Central memory CD8-positive, alpha-beta T cell (primary cell): ENCODE results near the gene EDARADD.
"Not testable (repeated sequence)": the region's sequence is repeated elsewhere in the genome, so short reads cannot be mapped to it uniquely, and the experiment has no call there.

Experiments used
- ATAC-seq: fragments of 150-1000 bp; cut with Tn5 transposase; replicated peaks from 2 replicates; pipeline ENCODE4 v1.10.0; 2022; ENCODE audit warnings: mild to moderate bottlenecking, moderate FRiP score, moderate number of reproducible peaks; ENCODE audit not compliant: poor library complexity, severe bottlenecking; ENCODE audit errors: extremely low read depth
- DNase-seq, 2 donors: peaks; one replicate each; pipeline ENCODE4 v3.0.0; 2021; ENCODE audit warnings: low spot score in 2 of 2
- H3K27ac Mint-ChIP-seq: one replicate; pipeline ENCODE4 v1.8.0; 2022; ENCODE audit warnings: low read depth, mild to moderate bottlenecking, moderate library complexity, mixed read lengths
- H3K27me3 Mint-ChIP-seq: one replicate; pipeline ENCODE4 v1.8.0; 2022; ENCODE audit warnings: mixed read lengths
- H3K36me3 Mint-ChIP-seq: one replicate; pipeline ENCODE4 v1.8.0; 2022; ENCODE audit warnings: mild to moderate bottlenecking, moderate library complexity, mixed read lengths; ENCODE audit not compliant: insufficient read depth
- H3K4me1 Mint-ChIP-seq: one replicate; pipeline ENCODE4 v1.8.0; 2022; ENCODE audit warnings: mixed read lengths
- H3K4me3 Mint-ChIP-seq: one replicate; pipeline ENCODE4 v1.8.0; 2022; ENCODE audit warnings: mild to moderate bottlenecking, moderate library complexity, mixed read lengths
- H3K9me3 Mint-ChIP-seq: one replicate; pipeline ENCODE4 v1.8.0; 2022; ENCODE audit warnings: mixed read lengths

EDARADD gene

DNA sequence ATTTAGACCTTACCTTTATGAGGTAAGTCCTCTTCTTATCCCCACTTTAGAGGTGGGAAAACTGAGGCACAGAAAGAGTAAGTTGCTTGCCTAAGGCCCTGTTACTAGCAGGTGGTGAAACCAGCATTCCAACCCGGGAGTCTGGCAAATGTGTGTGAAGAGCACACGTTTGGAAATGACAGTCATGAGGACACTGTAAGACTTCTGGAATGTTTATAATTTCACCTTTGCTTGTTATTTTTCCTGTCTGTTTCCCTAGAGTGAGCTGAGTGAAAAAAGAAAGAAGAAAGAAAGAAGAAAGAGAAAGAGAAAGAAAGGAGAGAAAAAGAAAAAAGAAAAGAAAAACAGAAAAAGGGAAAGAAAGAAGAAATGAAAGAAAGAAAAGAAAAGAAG is 108.5 kb downstream of the EDARADD start:
- no peak for ATAC-seq
- Mint-ChIP-seq H3K36me3 (no peaks in the 10 kb centered on the region), H3K27me3 (peaks cover 13% of the 10 kb centered on the region), H3K9me3 (no peaks in the 10 kb centered on the region), H3K4me3 (no peak overlapping the region), H3K27ac (no peak overlapping the region), H3K4me1 (peaks cover 9% of the 10 kb centered on the region)
- no peak for DNase-seq

DNA sequence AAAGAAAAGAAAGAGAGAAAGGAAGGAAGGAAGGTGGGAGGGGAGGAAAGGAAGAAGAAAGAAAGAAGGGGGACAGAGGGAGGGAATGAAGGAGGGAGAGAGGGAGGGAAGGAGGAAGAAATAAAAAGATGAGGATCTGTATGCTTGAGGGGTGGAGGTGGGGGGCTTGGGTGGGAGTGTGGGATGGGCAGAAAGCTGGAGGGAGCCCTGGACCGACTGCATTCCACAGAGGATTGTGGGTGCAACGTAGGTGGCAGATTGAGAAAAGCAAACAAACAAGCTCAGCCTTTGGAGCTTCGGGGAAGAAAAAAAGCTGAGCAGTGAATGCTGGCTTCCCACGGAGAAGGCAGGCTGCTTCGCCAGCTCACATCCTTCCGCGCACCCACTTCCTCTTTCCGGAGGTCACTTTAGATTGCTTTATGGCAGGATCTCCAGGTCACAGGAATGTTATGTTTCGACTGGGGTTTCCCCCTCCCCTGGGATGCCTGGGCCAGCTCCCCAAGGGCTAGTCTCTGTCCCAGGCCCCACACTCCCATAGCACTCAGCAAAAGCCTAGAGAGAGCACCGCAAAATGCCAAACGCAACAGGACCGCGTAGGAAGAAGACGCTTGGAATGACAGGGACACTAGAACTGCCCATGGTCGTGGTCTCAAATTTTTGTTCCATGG is 109.0 kb downstream of the EDARADD start:
- no peaks in the 10 kb centered on the region for H3K36me3 Mint-ChIP-seq
- DNase-seq: no peak
- H3K4me1 Mint-ChIP-seq: peaks cover 9% of the 10 kb centered on the region
- H3K27me3 Mint-ChIP-seq: peaks cover 8% of the 10 kb centered on the region
- H3K9me3 Mint-ChIP-seq: no peaks in the 10 kb centered on the region
- no peak overlapping the region for H3K4me3 Mint-ChIP-seq
- H3K27ac Mint-ChIP-seq: no peak overlapping the region
- ATAC-seq: no peak

GRCh38 chr1:236504338-236504737 is 110.3 kb downstream of the EDARADD start:
- not testable (repeated sequence) for H3K9me3 Mint-ChIP-seq, H3K36me3 Mint-ChIP-seq, H3K27ac Mint-ChIP-seq

GRCh38 chr1:236507022-236507700 is 113.1 kb downstream of the EDARADD start:
- Mint-ChIP-seq H3K4me3 (no peak overlapping the region), H3K27ac (no peak overlapping the region), H3K4me1 (peaks cover 17% of the 10 kb centered on the region), H3K9me3 (no peaks in the 10 kb centered on the region), H3K36me3 (peaks cover 1% of the 10 kb centered on the region), H3K27me3 (peaks cover 6% of the 10 kb centered on the region)
- no peak for ATAC-seq
- DNase-seq: no peak

More at GRCh38 chr1:236504338-236504737, 110.3 kb downstream of the EDARADD start:
- H3K4me1 Mint-ChIP-seq: peaks cover 17% of the 10 kb centered on the region
- ATAC-seq, H3K27me3 Mint-ChIP-seq, DNase-seq, H3K4me3 Mint-ChIP-seq: not testable (repeated sequence)

GRCh38 chr1:236508593-236509027 is 114.5 kb downstream of the EDARADD start:
- Mint-ChIP-seq H3K9me3 (no peaks in the 10 kb centered on the region), H3K4me1 (peaks cover 8% of the 10 kb centered on the region), H3K27me3 (no peaks in the 10 kb centered on the region), H3K27ac (no peak overlapping the region), H3K36me3 (peaks cover 1% of the 10 kb centered on the region), H3K4me3 (no peak overlapping the region)
- no peak for DNase-seq
- ATAC-seq: no peak

DNA sequence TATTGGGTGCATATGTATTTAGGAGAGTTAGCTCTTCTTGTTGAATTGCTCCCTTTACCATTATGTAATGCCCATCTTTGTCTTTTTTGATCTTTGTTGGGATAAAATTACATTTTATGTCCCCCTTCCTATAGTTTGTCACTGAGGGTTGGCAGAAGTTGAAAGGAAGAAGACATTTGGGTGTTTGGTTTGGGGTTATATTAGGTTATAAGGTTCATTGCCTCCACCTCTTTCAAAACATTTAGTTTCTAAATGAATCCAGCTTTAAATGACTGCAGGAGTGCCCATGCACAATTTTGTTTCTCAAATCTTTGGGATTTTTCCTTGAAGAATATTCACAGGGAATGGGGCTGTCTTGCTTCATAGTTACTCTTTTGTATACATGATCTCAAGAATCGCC is 115.1 kb downstream of the EDARADD start:
- peaks cover 8% of the 10 kb centered on the region for H3K4me1 Mint-ChIP-seq
- H3K27ac Mint-ChIP-seq: no peak overlapping the region
- H3K27me3 Mint-ChIP-seq: no peaks in the 10 kb centered on the region
- peaks cover 1% of the 10 kb centered on the region for H3K36me3 Mint-ChIP-seq
- no peak for ATAC-seq
- DNase-seq: no peak
- H3K4me3 Mint-ChIP-seq: no peak overlapping the region
- no peaks in the 10 kb centered on the region for H3K9me3 Mint-ChIP-seq

DNA sequence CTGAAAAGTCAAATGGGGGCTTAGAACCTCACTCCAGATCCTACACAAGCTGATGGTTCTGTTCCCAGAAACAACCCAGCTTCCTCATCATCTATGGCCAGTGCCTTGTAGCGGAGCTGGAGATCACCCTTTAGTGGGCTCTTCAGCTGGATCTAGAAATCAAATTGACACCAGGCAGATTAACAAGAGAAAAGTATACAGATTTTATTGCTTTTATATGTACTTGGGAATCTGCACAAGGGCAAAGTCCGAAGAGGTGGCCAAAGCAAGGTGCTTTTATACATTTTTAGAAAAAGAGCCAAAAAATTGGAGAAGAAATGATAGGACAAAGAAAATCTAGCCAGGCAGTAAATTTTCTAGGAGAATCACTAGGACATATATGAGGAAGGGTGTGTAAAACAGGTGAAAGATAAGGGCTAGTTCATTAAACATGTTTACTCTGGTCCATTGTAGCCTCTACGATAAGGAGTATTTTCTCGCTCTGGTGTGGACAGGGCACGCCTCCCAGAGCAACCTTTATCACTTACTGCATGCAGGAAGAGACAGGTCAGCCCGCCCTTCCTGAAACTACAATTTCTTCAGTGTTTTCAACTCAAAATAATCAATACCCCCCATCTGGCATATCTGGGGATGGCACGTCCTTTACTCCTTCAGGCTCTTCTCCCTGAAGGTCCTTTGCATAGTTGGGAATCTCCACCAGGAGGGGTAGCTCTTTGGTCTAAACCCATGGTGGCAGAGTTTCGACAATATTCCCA is 115.7 kb downstream of the EDARADD start:
- H3K9me3 Mint-ChIP-seq: no peaks in the 10 kb centered on the region
- H3K36me3 Mint-ChIP-seq: peaks cover 1% of the 10 kb centered on the region
- ATAC-seq: no peak
- DNase-seq: no peak
- peaks cover 8% of the 10 kb centered on the region for H3K4me1 Mint-ChIP-seq
- H3K27ac Mint-ChIP-seq: no peak overlapping the region
- H3K4me3 Mint-ChIP-seq: no peak overlapping the region
- no peaks in the 10 kb centered on the region for H3K27me3 Mint-ChIP-seq

- H3K4me1 Mint-ChIP-seq: peaks cover 17% of the 10 kb centered on the region
- no peak for ATAC-seq
- no peak overlapping the region for H3K4me3 Mint-ChIP-seq
- peaks cover 3% of the 10 kb centered on the region for H3K36me3 Mint-ChIP-seq
- H3K27me3 Mint-ChIP-seq: no peaks in the 10 kb centered on the region
- DNase-seq: no peak
- H3K9me3 Mint-ChIP-seq: no peaks in the 10 kb centered on the region
- no peak overlapping the region for H3K27ac Mint-ChIP-seq
These were observed 117.8 kb downstream of the EDARADD start for GRCh38 chr1:236511735-236512418.

DNA sequence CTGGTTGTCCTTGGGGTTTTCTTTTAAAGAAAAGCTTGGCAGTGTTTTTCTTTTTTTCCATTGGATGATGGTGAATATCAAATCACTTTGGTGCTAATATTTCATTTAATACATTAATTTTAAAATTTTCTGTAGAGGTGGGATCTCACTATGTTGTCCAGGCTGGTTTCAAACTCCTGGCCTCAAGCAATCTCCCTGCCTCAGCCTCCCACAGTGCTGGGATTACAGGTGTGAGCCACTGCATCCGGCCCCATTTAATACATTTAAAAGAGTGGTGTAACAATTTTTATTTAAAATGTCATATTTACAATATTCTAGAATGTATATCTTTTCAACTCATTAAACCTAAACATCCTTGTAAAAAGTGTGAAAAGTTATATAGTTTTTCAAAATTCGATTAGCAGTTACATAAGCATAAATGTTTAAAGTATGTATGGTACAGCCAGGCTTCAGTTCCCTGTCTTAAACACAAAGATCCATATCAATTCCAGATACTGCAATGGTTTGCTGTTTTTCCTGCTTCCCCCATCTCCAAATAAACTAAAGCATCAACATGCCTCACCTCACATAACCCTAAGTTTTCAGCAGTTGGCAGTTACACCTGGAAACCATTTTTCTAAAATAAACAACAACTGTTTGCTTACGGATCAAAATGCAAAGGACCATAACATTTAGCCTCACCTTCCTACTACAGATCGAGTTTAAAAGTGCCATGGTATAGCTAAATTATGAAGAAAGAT is 120.8 kb downstream of the EDARADD start:
- Mint-ChIP-seq H3K27ac (no peak overlapping the region), H3K27me3 (no peaks in the 10 kb centered on the region), H3K36me3 (peaks cover 3% of the 10 kb centered on the region), H3K4me3 (no peak overlapping the region), H3K9me3 (no peaks in the 10 kb centered on the region), H3K4me1 (peaks cover 20% of the 10 kb centered on the region)
- DNase-seq (no peak), ATAC-seq (no peak)

- Mint-ChIP-seq H3K27ac (peak overlapping the region; percentile 89), H3K4me3 (no peak overlapping the region), H3K36me3 (peaks cover 3% of the 10 kb centered on the region), H3K9me3 (no peaks in the 10 kb centered on the region), H3K4me1 (peaks cover 20% of the 10 kb centered on the region), H3K27me3 (no peaks in the 10 kb centered on the region)
- DNase-seq (no peak), ATAC-seq (no peak)
These were observed 121.4 kb downstream of the EDARADD start for GRCh38 chr1:236515443-236515958.

GRCh38 chr1:236516929-236517704 is 123.0 kb downstream of the EDARADD start:
- peaks cover 3% of the 10 kb centered on the region for H3K36me3 Mint-ChIP-seq
- H3K9me3 Mint-ChIP-seq: no peaks in the 10 kb centered on the region
- peak overlapping the region; percentile 63 for H3K4me3 Mint-ChIP-seq
- peaks cover 20% of the 10 kb centered on the region for H3K4me1 Mint-ChIP-seq
- no peaks in the 10 kb centered on the region for H3K27me3 Mint-ChIP-seq
- peak overlapping the region; percentile 89 for H3K27ac Mint-ChIP-seq
- ATAC-seq (peak; percentile 96), DNase-seq (no peak)
